SU-DHL-6 (cell line): ENCODE measurements around the gene CLDN16.

Experiments used
- H2AFZ ChIP-seq: fragments of 200-600 bp; sonication (generic); 2 replicates; pipeline ENCODE4 v1.6.1; 2014; ENCODE audit warnings: low read depth, mild to moderate bottlenecking, moderate library complexity, mixed read lengths, antibody characterized with exemption, low read length; ENCODE audit not compliant: severe bottlenecking
- H3F3A ChIP-seq: fragments of 200-600 bp; shearing (Covaris generic); 2 replicates; pipeline ENCODE4 v1.6.0; 2016; ENCODE audit warnings: antibody characterized with exemption, mild to moderate bottlenecking; ENCODE audit not compliant: insufficient read depth
- H3K27ac ChIP-seq: fragments of 200-600 bp; sonication (generic); 2 replicates; pipeline ENCODE4 v1.5.1; 2016; ENCODE audit warnings: low read depth, mild to moderate bottlenecking, low read length, moderate library complexity, mixed read lengths
- H3K27me3 ChIP-seq: fragments of 200-600 bp; sonication (generic), shearing (Covaris generic); 2 replicates; pipeline ENCODE4 v1.6.0; 2014; ENCODE audit warnings: mild to moderate bottlenecking, low read length
- H3K36me3 ChIP-seq: fragments of 200-600 bp; sonication (generic); 2 replicates; pipeline ENCODE4 v1.6.1; 2014; ENCODE audit warnings: mild to moderate bottlenecking, low read length, mixed read lengths
- H3K4me2 ChIP-seq: fragments of 300-600, 200-600 bp; shearing (Covaris generic), sonication (generic); 2 replicates; pipeline ENCODE4 v1.6.0; 2014; ENCODE audit warnings: low read length, low read depth, mild to moderate bottlenecking; ENCODE audit not compliant: poor library complexity, severe bottlenecking
- H3K4me3 ChIP-seq: fragments of 200-600 bp; sonication (generic); 2 replicates; pipeline ENCODE4 v1.5.1; 2014; ENCODE audit warnings: antibody characterized with exemption, low read length, mild to moderate bottlenecking, mixed read lengths; ENCODE audit not compliant: insufficient read depth, poor library complexity, severe bottlenecking
- H3K79me2 ChIP-seq: fragments of 200-600 bp; sonication (generic); 2 replicates; pipeline ENCODE4 v1.6.1; 2014; ENCODE audit warnings: mild to moderate bottlenecking, low read length, moderate library complexity; ENCODE audit not compliant: insufficient read depth
- H3K9ac ChIP-seq: fragments of 200-600 bp; sonication (generic); 2 replicates; pipeline ENCODE4 v1.7.0; 2014; ENCODE audit warnings: mild to moderate bottlenecking, low read length
- H3K9me2 ChIP-seq: fragments of 200-600 bp; sonication (generic); replicated peaks from 2 replicates; pipeline ENCODE4 v1.6.1; 2014; ENCODE audit warnings: low read length; ENCODE audit not compliant: insufficient read depth
- H3K9me3 ChIP-seq: fragments of 200-600 bp; sonication (generic); 2 replicates; pipeline ENCODE4 v1.6.1; 2014; ENCODE audit warnings: low read length, mixed read lengths; ENCODE audit not compliant: insufficient read depth
- H4K20me1 ChIP-seq: fragments of 200-600 bp; sonication (generic); 2 replicates; pipeline ENCODE4 v1.6.1; 2014; ENCODE audit warnings: low read depth, mild to moderate bottlenecking, antibody characterized with exemption, low read length, moderate library complexity, mixed read lengths
- CTCF ChIP-seq: fragments of 200-600 bp; sonication (generic); IDR thresholded peaks from one replicate; pipeline ENCODE4 v1.5.1; 2017; ENCODE audit warnings: antibody characterized with exemption, mild to moderate bottlenecking, low read length, moderate library complexity; ENCODE audit not compliant: insufficient read depth, poor library complexity, severe bottlenecking
- EZH2phosphoT487 ChIP-seq: fragments of 200-600 bp; sonication (generic), shearing (Covaris generic); conservative IDR thresholded peaks from 2 replicates; pipeline ENCODE4 v1.6.1; 2018; ENCODE audit warnings: mild to moderate bottlenecking, antibody characterized with exemption, low read length, moderate library complexity, mixed read lengths

Gene CLDN16

GRCh38 chr3:190435618-190436017, 47.7 kb downstream of the CLDN16 start:
- no peak overlapping the region for H3K4me3 ChIP-seq
- H3K27me3 ChIP-seq: no peaks in the 10 kb centered on the region
- H4K20me1 ChIP-seq: no peaks in the 10 kb centered on the region
- no peak for TF ChIP-seq EZH2phosphoT487
- no peak for TF ChIP-seq CTCF
- no peak overlapping the region for H3K4me2 ChIP-seq
- no peaks in the 10 kb centered on the region for H3K9me3 ChIP-seq
- H3K27ac ChIP-seq: no peak overlapping the region
- H3K36me3 ChIP-seq: no peaks in the 10 kb centered on the region
- H3K9me2 ChIP-seq: no peaks in the 10 kb centered on the region
- no peak overlapping the region for H3K9ac ChIP-seq
- no peak overlapping the region for H2AFZ ChIP-seq
- no peaks in the 10 kb centered on the region for H3F3A ChIP-seq
- H3K79me2 ChIP-seq: no peaks in the 10 kb centered on the region

GRCh38 chr3:190436331-190436730, 48.4 kb downstream of the CLDN16 start:
- no peak overlapping the region for H3K9ac ChIP-seq
- TF ChIP-seq CTCF: no peak

DNA sequence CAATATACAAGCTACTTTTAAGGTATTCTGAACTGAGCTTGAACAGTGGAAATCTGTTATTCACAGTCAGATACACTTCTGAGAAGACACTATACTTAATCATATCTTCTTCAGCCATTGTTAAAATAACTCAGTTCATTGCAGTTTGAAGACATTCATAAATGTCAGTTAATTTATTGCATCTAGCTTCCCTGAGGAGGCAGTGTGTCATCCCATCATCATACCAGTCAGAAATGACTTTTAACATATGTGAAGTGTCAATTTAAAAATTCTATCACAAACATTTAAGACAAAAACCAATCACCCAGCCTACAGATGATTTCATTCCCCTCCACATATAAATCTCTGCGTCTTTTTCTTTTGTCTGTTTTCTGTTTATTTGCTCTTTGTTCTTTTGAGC, 54.3 kb downstream of the CLDN16 start:
- H4K20me1 ChIP-seq: no peaks in the 10 kb centered on the region
- no peak overlapping the region for H3K4me3 ChIP-seq
- no peak overlapping the region for H3K9ac ChIP-seq
- no peak overlapping the region for H2AFZ ChIP-seq
- no peak overlapping the region for H3K27ac ChIP-seq
- H3F3A ChIP-seq: no peaks in the 10 kb centered on the region
- H3K4me2 ChIP-seq: no peak overlapping the region
- H3K36me3 ChIP-seq: no peaks in the 10 kb centered on the region
- no peaks in the 10 kb centered on the region for H3K79me2 ChIP-seq
- no peaks in the 10 kb centered on the region for H3K9me2 ChIP-seq
- H3K9me3 ChIP-seq: no peaks in the 10 kb centered on the region
- TF ChIP-seq EZH2phosphoT487 (no peak), CTCF (no peak)
- no peaks in the 10 kb centered on the region for H3K27me3 ChIP-seq

More at GRCh38 chr3:190436331-190436730, 48.4 kb downstream of the CLDN16 start:
- Histone ChIP-seq H3F3A (no peaks in the 10 kb centered on the region), H3K79me2 (no peaks in the 10 kb centered on the region), H2AFZ (no peak overlapping the region), H3K9me2 (no peaks in the 10 kb centered on the region), H3K27ac (no peak overlapping the region), H3K4me2 (no peak overlapping the region), H3K27me3 (no peaks in the 10 kb centered on the region), H3K36me3 (no peaks in the 10 kb centered on the region), H3K4me3 (no peak overlapping the region), H3K9me3 (no peaks in the 10 kb centered on the region), H4K20me1 (no peaks in the 10 kb centered on the region)

GRCh38 chr3:190443257-190443656, 55.3 kb downstream of the CLDN16 start:
- no peak overlapping the region for H3K4me2 ChIP-seq
- H4K20me1 ChIP-seq: no peaks in the 10 kb centered on the region
- H3K27ac ChIP-seq: no peak overlapping the region
- H3K27me3 ChIP-seq: no peaks in the 10 kb centered on the region
- no peaks in the 10 kb centered on the region for H3K79me2 ChIP-seq
- no peak for TF ChIP-seq CTCF
- TF ChIP-seq EZH2phosphoT487: no peak
- H2AFZ ChIP-seq: no peak overlapping the region
- H3K9me2 ChIP-seq: no peaks in the 10 kb centered on the region
- H3K9me3 ChIP-seq: no peaks in the 10 kb centered on the region
- H3K36me3 ChIP-seq: no peaks in the 10 kb centered on the region
- no peak overlapping the region for H3K4me3 ChIP-seq
- H3F3A ChIP-seq: no peaks in the 10 kb centered on the region
- H3K9ac ChIP-seq: no peak overlapping the region
